Smooth muscle cell of the brain vasculature (primary cell): ENCODE measurements around the gene ATAD3B.
"Not testable (repeated sequence)": the region's sequence is repeated elsewhere in the genome, so short reads cannot be mapped to it uniquely, and the experiment has no call there.

Experiments
- DNase-seq: peaks from one replicate; pipeline ENCODE4 v3.0.0-alpha.2; 2012; ENCODE audit warnings: low read depth, low spot score

Gene ATAD3B

DNA sequence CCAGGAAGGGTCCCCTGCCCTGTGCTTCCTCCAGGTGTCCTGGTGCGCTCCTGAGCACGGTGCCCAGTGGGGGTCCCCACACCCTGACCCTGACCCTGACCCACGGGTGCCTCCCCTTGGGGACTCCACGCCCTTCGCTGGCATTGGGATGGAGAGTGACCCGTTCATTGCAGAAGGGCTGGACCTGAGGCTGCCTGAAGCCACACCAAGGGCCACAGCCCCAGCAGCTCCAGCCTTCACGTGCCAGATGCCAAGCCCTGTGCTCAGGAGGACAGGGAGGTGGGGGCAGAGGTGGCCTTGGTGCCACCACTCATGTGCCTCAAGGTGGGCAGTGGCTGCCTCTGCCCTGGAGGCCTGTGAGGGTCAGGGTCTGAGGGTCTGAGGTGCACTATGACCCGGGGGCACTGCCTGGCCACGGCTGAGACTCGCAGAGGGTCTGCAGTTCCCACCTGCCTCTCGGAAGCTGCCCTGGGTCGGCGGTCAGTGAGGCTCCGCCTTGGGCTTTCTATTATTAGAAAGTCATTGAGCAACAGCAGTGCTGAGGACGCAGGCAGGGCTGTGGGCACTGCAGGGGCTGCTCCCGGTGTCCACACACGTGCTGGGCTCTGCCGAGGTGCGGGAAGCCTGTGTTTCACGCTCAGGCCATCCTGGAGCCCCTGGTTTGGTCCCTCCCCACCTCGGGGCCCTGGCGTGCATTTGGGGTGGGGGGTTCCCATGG, 61.8 kb downstream of the ATAD3B start:
- not testable (repeated sequence) for DNase-seq

DNA sequence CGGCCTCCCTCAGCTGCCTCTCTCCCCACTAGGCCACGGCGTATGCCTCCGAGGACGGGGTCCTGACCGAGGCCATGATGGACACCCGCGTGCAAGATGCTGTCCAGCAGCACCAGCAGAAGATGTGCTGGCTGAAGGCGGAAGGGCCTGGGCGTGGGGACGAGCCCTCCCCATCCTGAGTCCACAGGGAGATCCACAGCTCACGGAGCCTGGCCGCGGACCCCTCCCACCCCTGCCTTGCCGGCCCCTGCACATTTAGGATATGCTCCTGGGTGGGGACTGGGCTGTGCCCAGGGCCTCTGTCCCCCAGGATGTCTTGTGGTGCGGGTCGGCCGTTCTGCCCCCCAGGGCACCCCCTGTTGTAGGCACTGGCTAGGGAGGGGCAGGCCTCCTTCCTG, 62.3 kb downstream of the ATAD3B start:
- DNase-seq: not testable (repeated sequence)

GRCh38 chr1:1534401-1535154, 63.0 kb downstream of the ATAD3B start:
- no peak for DNase-seq

DNA sequence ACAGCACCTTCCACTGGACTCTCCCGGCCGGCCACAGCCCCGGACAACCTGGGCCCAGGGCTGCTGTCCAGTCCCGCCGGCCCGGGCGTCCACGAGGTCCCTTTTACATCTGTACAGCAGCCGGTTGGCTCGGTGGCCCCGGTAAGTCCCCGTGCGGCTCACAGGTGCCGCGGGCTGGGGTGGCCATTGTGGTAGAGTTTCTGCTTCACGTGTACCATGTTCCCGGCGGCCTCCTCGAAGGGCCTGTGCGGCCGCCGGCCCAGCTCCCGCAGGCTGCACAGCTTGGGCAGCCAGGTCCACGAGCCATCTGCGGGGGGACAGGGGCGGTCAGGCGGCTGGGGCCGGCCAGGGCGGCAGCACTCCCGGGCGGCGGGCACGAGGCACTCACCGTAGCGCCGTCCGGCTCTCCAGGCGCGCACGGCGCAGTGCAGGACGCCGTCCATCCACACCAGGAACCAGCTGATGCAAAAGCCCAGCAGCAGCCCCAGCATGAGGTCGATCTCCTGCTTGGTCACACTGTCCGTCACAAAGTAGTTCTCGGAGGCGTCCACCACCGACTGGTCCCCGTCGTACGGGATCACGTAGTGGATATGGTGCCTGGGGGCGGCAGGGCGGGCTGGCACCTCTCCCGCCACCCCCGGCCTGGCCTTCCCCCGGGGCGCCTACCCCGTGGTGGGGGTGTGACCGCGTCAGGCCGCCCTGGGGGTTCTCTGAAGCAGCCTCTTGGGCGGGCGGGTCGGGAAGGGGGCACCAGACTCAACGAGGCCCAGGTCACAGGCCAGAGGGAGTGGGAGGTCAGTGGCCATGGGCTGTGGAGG, 63.8 kb downstream of the ATAD3B start:
- DNase-seq: no peak

GRCh38 chr1:1536019-1536937, 64.7 kb downstream of the ATAD3B start:
- DNase-seq: no peak

DNA sequence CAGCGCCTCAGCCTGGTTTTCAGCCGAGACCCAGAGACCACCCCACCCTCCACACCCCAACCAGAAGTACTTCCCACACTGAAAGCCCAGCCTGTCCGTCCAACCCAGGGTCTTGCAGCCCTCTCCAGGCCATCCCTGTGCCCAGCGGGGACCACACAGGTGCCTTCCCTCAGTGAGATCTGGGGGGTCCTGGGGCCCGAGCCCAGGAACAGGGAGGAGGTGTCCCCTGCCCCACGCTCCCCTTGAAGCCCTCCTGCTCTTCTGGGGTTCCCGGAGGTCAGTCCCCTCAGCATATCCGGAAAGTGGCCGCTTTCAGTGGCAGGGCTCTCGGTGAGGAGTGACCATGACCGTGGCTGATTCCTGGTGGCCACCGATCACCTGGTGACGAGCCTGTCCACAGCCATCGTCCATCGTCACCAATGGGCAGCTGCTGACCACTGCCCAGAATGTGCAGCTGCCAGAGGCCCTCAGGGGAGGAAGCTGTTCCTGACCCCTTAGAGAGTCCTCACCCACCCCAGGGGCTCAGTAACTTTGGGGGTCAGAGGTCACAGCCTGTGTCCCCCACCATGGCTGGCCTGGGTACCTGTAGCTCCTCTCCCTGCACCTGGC, 65.5 kb downstream of the ATAD3B start:
- no peak for DNase-seq

- DNase-seq: no peak
These were observed 66.2 kb downstream of the ATAD3B start for GRCh38 chr1:1537626-1538250.

DNA sequence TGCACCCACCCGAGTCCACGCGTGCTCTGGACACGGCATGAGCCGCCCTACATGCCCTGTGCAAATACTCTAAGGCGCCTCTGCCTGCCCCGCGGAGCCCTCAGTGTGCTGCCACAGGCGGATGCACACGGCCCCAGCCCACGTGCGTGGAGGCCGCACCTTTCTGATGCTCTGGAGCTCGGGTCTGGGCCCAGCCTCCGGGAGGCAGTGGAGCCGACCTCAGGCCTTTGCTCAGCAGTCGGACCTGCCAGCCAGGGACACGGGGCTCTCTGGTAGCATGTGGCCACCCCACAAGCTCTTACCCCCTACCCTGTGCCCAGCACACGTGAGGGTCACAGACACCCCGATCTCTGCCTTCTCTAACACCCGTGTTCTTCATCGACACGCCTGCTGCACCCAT, 66.8 kb downstream of the ATAD3B start:
- no peak for DNase-seq

- DNase-seq: no peak
These were observed 67.4 kb downstream of the ATAD3B start for GRCh38 chr1:1538989-1539309.

DNA sequence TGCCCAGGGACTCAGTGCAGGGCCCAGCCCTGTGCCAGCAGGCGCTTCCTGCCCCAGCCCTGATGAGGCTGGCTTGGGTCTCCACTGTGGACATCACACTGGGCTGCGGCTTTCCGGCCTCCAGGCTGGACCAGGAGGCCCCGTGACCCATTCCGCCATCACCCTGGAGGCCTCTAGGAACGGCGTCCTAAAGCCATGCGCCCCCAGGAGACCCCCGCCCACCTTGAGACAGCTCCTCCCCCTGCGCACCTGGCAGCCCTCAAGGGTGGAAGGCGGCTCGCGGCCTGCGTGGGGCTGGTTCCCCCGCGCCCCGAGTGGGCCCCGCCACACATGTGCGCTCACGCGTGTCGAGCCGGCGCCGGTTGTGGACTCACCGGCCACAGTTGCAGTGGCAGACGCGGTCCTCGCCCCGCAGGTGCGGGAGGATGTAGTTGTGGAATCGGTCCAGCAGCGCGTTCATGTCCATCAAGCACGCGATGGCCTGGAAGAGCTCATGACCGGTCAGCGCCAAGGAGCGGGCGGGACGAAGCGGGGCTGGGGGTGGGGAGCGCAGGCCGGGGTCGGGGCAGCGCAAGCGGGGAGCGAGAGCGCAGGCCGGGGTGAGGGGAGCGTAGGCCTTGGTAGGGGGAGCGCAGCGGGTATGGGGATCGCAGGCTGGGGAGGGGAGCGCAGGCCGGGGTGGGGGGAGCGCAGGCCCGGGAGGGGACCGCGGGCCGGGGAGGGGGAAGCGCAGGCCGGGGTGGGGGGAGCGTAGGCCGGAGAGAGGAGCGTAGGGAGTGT, 67.9 kb downstream of the ATAD3B start:
- DNase-seq: no peak

DNA sequence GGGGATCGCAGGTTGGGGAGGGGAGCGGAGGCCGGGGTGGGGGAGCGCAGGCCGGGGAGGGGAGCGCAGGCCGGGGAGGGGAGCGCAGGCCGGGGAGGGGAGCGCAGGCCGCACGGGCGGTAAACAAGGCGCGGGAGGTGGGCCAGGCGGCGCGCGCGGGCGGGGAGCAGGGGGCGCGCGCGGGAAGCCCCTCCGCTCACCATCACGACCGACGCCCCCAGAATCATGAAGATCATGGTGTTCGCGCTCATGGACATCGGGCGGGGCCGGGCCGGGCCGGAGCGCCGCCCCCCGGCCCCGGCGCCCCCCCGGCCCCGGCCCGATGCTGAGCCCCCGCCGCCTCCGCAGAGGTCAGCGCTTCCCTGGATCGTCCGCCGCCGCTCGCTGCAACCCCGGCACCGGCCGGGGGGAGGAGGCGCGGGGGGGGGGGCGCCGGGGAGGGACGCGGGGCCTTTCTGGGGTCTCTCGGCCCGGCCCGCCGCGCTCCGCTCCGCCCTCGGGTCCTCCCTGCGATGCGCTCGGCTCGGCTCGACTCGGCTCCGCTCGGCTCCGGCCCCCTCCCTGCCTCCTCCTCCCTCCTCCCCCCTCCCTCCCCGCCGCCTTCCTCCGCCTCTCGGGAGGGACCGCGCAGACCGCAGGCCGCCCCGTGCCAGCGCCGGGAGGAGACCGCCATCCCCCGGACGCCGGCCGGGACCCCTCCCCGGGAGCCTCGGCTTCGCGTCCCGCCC, 68.7 kb downstream of the ATAD3B start, which contains the start of gene TMEM240:
Gene TMEM240, minus strand, starts transcription at position 535 of the 728 bp plus-strand sequence. Its CDS starts 278 bp downstream, at position 257.
- DNase-seq: peak; percentile 31

DNA sequence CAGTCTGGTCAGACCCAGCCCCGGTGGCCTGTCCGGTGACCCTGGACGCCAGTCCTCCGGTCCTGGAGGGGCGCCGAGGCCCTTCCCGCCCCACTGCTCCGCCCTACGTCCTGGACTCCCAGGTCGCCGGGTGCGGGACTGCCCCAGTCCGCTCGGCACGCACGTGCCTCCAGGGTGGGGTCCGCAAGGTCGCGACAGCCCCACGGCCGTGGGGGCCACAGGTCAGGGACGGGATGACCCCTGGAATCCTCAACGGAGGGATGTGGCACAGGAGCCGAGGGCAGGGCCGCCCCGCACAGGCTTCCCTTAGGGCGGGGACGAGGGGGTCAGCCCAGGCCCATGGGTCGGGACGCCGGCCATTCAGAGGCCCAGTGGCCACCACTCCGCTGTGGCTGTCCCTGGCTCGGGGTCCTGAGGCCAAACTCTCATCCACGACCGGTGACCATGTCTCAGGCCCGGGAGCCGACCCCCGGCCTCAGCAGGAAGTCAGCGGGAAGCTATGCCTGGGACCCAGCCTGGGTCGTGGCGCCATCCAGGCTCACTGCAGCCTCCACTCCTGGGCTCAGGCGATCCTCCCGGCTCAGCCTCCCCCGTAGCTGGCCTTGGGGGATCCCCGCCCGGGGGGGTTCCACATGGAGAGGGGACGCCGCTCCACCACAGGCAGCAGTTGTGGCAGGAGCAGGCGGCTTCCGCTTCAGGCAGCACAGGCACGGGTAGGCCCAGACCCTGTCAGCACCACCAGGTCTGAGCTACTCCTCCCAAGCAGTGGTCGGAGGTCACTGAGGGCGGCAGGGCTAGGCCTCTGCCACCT, 69.5 kb downstream of the ATAD3B start:
- no peak for DNase-seq

DNA sequence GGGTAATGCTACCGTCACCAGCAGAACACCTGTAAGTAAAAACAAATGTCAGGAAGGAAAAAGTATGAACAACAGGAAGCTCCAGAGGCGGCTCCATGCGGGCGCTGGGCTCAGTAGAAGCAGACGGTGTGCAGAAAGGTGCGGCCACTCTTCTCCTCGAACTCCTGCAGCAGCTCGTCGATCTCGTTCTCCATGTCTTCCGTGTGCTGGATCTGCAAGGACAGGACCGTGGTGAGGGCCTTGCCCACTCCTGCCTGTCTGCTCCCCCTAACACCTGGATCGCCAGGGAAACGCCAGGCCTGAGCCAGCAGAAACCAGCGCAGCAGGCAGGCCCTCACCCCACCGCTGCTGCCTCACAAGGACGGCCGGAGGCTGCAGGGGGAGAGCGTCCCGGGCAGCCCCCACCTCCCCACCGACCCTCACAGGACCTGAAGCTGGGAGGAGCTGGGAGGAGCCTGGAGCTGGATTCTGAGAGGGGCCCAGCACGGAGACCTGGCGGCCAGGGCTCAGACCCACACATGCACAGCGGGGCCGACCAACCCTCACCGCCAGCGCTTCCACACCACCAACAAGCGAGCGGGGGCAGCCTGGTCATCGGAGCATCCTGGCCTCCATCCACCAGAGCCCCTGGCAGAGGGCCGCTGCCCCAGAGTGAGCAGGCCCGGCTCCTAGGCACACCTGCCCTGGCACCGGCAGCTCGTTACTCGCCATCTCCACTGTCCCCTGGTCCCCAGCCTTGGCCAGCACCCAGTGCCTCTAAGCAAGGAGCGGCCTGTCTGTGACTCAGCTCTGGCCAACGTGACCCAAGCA, 70.6 kb downstream of the ATAD3B start:
- no peak for DNase-seq

DNA sequence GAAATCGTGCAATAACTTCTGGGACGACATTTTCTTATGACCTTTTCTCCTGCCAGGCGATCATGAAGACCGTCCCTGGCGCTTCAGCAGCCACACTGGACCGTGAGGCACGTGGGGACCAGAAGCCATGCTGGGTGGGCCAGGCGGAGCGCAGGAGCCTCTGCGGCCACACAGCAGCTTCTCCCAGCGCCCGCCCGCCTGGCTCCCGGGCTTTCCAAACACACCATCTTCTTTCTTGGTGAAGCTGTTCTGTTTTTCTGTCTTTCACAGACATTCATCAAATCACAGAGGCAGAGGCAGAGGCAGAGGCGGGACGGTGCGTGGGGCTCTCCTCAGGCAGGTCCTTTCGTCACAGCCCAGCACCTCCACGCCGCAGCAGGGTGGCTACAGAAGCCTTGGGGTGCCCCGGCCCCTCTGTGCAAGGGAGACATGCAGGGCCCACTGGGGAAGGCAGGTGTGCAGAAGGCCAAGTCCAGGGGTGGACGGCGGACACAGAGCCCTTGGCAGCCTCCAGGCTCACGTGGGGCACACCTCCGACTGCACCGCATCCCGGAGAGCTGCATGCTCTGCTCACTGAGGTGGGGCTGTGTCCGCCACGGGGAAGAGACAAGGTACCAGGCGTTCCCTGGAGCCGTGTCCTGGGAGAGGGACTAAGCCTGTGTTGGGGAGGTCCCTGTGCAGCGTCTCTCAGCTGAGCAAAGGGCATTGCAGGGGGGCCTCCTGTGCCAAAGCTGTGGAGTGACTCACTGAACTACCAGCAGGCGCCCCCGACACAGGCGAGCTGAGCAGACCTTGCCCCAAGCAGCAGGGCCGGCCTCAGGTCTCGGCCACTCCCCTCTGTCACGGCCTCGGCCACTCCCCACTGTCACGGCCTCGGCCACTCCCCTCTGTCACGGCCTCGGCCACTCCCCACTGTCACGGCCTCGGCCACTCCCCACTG, 71.5 kb downstream of the ATAD3B start:
- DNase-seq: no peak

DNA sequence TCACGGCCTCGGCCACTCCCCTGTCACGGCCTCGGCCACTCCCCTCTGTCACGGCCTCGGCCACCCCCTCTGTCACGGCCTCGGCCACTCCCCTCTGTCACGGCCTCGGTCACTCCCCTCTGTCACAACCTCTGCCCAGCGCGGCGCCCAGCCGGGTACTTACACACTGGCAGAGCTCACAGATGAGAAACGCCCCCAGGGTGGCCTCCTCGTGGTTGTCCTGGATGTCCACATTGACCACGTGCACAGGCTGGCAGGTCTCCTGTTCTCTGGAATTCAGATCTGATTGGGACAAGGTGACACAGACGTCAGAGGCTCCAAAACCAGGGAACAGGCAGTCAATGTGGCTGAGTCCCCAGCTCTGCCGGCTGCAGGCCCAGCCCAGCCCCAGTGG, 72.1 kb downstream of the ATAD3B start:
- DNase-seq: no peak

GRCh38 chr1:1544544-1544943, 73.0 kb downstream of the ATAD3B start:
- DNase-seq: no peak
